ENCODE data around the gene OLR1.
"Not testable (repeated sequence)": the region's sequence is repeated elsewhere in the genome, so short reads cannot be mapped to it uniquely, and the experiment has no call there.

Gene OLR1

GRCh38 chr12:10210225-10210624 is 38.3 kb upstream of the OLR1 start:
- TF ChIP-seq CTCF (IDR thresholded peaks at IDR 0.05; ENCODE audit: low read depth, low read length): no peak
- DNase-seq: no peak
- H3K27me3 ChIP-seq: peaks cover 13% of the 10 kb centered on the region
- no peaks in the 10 kb centered on the region for H3K4me1 ChIP-seq
- H3K36me3 ChIP-seq: no peaks in the 10 kb centered on the region
- no peak overlapping the region for H3K4me3 ChIP-seq (ENCODE audit: low read depth, low read length)
- H3K9me3 ChIP-seq: no peaks in the 10 kb centered on the region

GRCh38 chr12:10207136-10207535 is 35.2 kb upstream of the OLR1 start:
- no peak for TF ChIP-seq CTCF (IDR thresholded peaks at IDR 0.05; ENCODE audit: low read depth, low read length)
- H3K4me3 ChIP-seq (ENCODE audit: low read depth, low read length): no peak overlapping the region
- H3K27me3 ChIP-seq: peaks cover 15% of the 10 kb centered on the region
- H3K36me3 ChIP-seq: no peaks in the 10 kb centered on the region
- DNase-seq: no peak
- H3K4me1 ChIP-seq: no peaks in the 10 kb centered on the region
- H3K9me3 ChIP-seq: no peaks in the 10 kb centered on the region; the same call in 1 of the 2 replicates

- Histone ChIP-seq H3K27me3 (peaks cover 15% of the 10 kb centered on the region), H3K4me3 (ENCODE audit: low read depth, low read length) (no peak overlapping the region), H3K4me1 (no peaks in the 10 kb centered on the region), H3K9me3 (no peaks in the 10 kb centered on the region; the same call in 1 of the 2 replicates), H3K36me3 (no peaks in the 10 kb centered on the region)
- no peak for TF ChIP-seq CTCF (IDR thresholded peaks at IDR 0.05; ENCODE audit: low read depth, low read length)
- no peak for DNase-seq
Observed at GRCh38 chr12:10205220-10205807, 33.4 kb upstream of the OLR1 start.

GRCh38 chr12:10204495-10204894 is 32.6 kb upstream of the OLR1 start:
- H3K27me3 ChIP-seq: peaks cover 15% of the 10 kb centered on the region
- H3K36me3 ChIP-seq; DNase-seq; H3K4me3 ChIP-seq (ENCODE audit: low read depth, low read length); H3K9me3 ChIP-seq; H3K4me1 ChIP-seq: not testable (repeated sequence)

GRCh38 chr12:10197879-10198278 is 25.9 kb upstream of the OLR1 start:
- TF ChIP-seq CTCF (IDR thresholded peaks at IDR 0.05; ENCODE audit: low read depth, low read length): no peak
- Histone ChIP-seq H3K4me3 (ENCODE audit: low read depth, low read length) (no peak overlapping the region), H3K9me3 (no peaks in the 10 kb centered on the region), H3K4me1 (no peaks in the 10 kb centered on the region), H3K27me3 (peaks cover 24% of the 10 kb centered on the region), H3K36me3 (no peaks in the 10 kb centered on the region)
- no peak for DNase-seq

GRCh38 chr12:10196210-10196609 is 24.3 kb upstream of the OLR1 start:
- H3K9me3 ChIP-seq: no peaks in the 10 kb centered on the region
- H3K27me3 ChIP-seq: peaks cover 30% of the 10 kb centered on the region
- DNase-seq: no peak
- H3K4me1 ChIP-seq: no peaks in the 10 kb centered on the region
- H3K4me3 ChIP-seq (ENCODE audit: low read depth, low read length): no peak overlapping the region
- TF ChIP-seq CTCF (IDR thresholded peaks at IDR 0.05; ENCODE audit: low read depth, low read length): no peak
- no peaks in the 10 kb centered on the region for H3K36me3 ChIP-seq
